Measurements from ENCODE around the gene LPIN3. TPM values are rescaled to one million over a fixed set of nuclear protein-coding genes. Genes with fewer than 3 reads are reported as not detected.

LPIN3 gene
- total and polyA plus RNA-seq, 12 donors: 1.8 to 49.7 (median 9.7) TPM

DNA sequence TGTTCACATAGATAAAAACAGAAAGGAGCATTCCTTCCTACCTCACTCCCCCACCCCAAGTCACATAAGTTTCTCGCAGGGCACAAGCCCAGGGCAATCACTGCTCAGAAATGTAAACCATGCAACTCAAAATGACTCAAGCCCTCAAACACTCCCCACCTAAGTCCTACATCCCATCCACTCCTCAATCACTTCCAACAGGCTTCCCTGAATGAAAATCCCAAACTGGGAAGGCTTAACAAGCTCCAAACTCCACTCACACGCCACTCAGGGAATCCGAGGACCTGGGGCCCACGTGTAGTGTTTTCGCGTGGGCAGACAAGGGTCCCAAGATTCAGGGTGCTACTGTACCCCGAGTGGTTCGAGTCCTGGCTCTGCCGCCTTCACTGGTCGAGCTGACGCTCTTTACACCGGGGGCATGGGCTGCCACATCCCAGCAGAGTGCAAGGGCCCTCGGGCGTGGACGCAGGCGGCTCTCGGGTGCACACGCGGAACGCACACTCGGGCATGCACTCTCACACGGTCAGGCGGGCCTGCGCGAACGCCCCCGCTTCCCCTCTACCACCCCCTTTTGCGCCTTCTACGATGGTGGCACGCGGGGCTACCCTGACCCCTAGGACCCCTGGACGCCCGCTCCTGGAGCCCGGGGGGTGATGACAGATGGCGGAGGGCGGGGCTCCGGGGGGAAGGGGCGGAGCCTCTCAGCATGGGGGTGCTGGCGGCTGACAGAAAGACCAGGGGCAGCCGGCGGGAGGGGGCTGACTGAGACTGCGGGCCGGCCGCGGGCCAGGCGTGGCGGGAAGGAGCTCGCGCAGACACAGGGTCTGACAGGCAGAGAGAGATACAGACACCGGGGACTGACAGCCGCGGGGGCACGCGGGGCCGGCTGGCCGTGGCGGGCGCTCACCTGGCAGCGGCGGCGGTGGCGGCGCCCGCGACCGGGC is 23.7 kb upstream of the LPIN3 start:
- Histone ChIP-seq H3K9me3 (replicated peaks in 1 of 3) (no peaks in the 10 kb centered on the region), H3K27me3 (no peaks in the 10 kb centered on the region), H3K36me3 (replicated peaks in 1 of 2) (no peaks in the 10 kb centered on the region), H3K27ac (peak overlapping the region; percentile 53 to 95 (median 85)), H3K4me3 (peak overlapping the region; percentile 38 to 93 (median 82)), H3K4me1 (replicated peaks in 1 of 2) (peaks cover 22 to 37% of the 10 kb centered on the region in 2 donors)
- WGBS, 4 donors: 1 to 10% (median 2%) methylated on average over 6 to 65 of the region's 66 CpGs
- peak; percentile 58 to 81 (median 75) for DNase-seq
- no peak for TF ChIP-seq POLR2A (IDR thresholded peaks at IDR 0.05)
- TF ChIP-seq, protein P1, sequence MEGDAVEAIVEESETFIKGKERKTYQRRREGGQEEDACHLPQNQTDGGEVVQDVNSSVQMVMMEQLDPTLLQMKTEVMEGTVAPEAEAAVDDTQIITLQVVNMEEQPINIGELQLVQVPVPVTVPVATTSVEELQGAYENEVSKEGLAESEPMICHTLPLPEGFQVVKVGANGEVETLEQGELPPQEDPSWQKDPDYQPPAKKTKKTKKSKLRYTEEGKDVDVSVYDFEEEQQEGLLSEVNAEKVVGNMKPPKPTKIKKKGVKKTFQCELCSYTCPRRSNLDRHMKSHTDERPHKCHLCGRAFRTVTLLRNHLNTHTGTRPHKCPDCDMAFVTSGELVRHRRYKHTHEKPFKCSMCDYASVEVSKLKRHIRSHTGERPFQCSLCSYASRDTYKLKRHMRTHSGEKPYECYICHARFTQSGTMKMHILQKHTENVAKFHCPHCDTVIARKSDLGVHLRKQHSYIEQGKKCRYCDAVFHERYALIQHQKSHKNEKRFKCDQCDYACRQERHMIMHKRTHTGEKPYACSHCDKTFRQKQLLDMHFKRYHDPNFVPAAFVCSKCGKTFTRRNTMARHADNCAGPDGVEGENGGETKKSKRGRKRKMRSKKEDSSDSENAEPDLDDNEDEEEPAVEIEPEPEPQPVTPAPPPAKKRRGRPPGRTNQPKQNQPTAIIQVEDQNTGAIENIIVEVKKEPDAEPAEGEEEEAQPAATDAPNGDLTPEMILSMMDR (IDR thresholded peaks at IDR 0.05): no peak
- intact Hi-C loops (cut with DNase I): no loop called here

DNA sequence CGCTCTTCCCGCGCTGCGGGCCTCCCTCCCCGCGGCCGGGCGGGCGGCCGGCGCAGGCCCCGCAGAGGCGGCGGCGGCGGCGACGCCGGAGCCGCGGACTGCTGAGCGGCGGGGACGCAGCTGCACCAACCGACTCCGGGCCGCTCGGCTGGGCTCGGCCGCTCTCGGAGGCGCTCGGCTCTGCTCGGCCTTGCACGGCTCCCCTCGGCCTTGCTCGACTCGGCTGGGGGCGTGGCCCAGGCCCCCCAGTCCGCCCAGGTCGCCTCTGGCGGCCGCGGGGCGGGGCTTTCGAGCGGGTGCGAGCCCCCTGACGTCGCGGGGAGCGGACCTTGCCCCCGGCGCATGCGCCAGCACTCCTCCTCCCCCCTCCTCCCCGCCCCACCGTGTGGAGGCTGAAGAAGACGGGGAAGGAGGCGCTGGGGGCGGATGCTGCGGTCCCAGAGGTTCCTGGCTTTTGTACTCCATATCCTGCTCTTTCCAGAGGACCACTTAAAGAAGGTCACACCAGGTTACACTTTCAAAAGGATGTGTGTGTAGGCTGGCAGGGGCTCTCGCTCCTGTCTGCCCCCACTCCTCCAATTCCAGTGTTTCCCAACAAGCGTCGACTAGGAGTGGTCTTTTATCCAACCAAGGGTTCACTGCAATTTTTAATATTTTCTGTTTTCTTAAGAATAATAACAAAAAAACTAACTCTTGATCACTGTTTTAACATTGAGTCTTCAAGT is 22.9 kb upstream of the LPIN3 start, which contains the start of gene ZHX3:
ZHX3 (minus strand) TSS at position 186 of the 725 bp plus-strand sequence. CDS start 112,815 bp downstream, outside the sequence.
- Histone ChIP-seq H3K27me3 (no peaks in the 10 kb centered on the region), H3K36me3 (replicated peaks in 1 of 2) (no peaks in the 10 kb centered on the region), H3K4me3 (peak within 1 kb of the TSS; percentile 38 to 93 (median 82)), H3K27ac (peak within 1 kb of the TSS; percentile 53 to 95 (median 85)), H3K4me1 (replicated peaks in 1 of 2) (peaks cover 22 to 37% of the 10 kb centered on the region in 2 donors), H3K9me3 (replicated peaks in 1 of 3) (no peaks in the 10 kb centered on the region)
- intact Hi-C loops (cut with DNase I): no loop called here
- peak; percentile 74 to 76 for TF ChIP-seq POLR2A (IDR thresholded peaks at IDR 0.05)
- TF ChIP-seq, protein P1 (IDR thresholded peaks at IDR 0.05): no peak
- peak; percentile 96 to 98 (median 97) for DNase-seq
- 0 to 6% (median 1%) methylated on average over 3 to 64 of the region's 64 CpGs for WGBS, 4 donors

- H3K36me3 ChIP-seq (replicated peaks in 1 of 2): no peaks in the 10 kb centered on the region
- no peaks in the 10 kb centered on the region for H3K27me3 ChIP-seq
- H3K9me3 ChIP-seq (replicated peaks in 1 of 3): no peaks in the 10 kb centered on the region
- H3K4me1 ChIP-seq (replicated peaks in 1 of 2): peaks cover 22 to 37% of the 10 kb centered on the region in 2 donors
- peak overlapping the region in 1 of 4 donors; percentile 79 for H3K4me3 ChIP-seq
- 54 to 64% (median 60%) methylated on average over 5 of the region's 5 CpGs for WGBS, 4 donors
- TF ChIP-seq, protein P1 (IDR thresholded peaks at IDR 0.05): no peak
- no peak for TF ChIP-seq POLR2A (IDR thresholded peaks at IDR 0.05)
- intact Hi-C loops (cut with DNase I): no loop called here
- H3K27ac ChIP-seq: peak overlapping the region in 4 of 5 donors; percentile 7 to 95 (median 64)
- no peak for DNase-seq
These were observed 22.4 kb upstream of the LPIN3 start for GRCh38 chr20:41318271-41318649.

GRCh38 chr20:41320441-41320840 is 20.2 kb upstream of the LPIN3 start:
- peaks cover 9 to 20% of the 10 kb centered on the region in 2 donors for H3K4me1 ChIP-seq (replicated peaks in 1 of 2)
- no peaks in the 10 kb centered on the region for H3K9me3 ChIP-seq (replicated peaks in 1 of 3)
- H3K27me3 ChIP-seq: no peaks in the 10 kb centered on the region
- no peaks in the 10 kb centered on the region for H3K36me3 ChIP-seq (replicated peaks in 1 of 2)
- TF ChIP-seq, protein P1 (IDR thresholded peaks at IDR 0.05): no peak
- no peak for TF ChIP-seq POLR2A (IDR thresholded peaks at IDR 0.05)
- intact Hi-C loops (cut with DNase I): no loop called here
- H3K4me3 ChIP-seq: no peak overlapping the region
- H3K27ac ChIP-seq: no peak overlapping the region
- no peak for DNase-seq
